Activated gamma-delta T cell treated with Interleukin-2 at 50 U/mL for 16 hours (primary cell): ENCODE measurements around the gene MEN1.
A peak's percentile ranks its signal among the peaks of the same experiment; 100 is the strongest.

Experiments used
- DNase-seq: peaks from one replicate; pipeline ENCODE4 v3.0.0-alpha.2; 2020

Gene MEN1

DNA sequence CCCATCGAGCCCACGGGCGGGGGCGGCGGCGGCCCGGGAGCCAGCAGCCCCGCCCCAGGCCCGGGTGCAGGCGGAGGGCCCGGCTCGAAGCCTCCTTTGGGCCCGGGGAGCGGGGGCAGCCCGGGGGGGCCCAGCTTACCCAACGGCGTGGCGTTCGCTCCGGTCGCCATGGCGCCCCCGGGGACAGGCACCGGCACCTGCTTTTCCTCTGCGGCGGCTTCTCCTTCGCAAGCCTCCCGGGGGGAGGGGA, 32.2 kb downstream of the MEN1 start:
- no peak for DNase-seq

DNA sequence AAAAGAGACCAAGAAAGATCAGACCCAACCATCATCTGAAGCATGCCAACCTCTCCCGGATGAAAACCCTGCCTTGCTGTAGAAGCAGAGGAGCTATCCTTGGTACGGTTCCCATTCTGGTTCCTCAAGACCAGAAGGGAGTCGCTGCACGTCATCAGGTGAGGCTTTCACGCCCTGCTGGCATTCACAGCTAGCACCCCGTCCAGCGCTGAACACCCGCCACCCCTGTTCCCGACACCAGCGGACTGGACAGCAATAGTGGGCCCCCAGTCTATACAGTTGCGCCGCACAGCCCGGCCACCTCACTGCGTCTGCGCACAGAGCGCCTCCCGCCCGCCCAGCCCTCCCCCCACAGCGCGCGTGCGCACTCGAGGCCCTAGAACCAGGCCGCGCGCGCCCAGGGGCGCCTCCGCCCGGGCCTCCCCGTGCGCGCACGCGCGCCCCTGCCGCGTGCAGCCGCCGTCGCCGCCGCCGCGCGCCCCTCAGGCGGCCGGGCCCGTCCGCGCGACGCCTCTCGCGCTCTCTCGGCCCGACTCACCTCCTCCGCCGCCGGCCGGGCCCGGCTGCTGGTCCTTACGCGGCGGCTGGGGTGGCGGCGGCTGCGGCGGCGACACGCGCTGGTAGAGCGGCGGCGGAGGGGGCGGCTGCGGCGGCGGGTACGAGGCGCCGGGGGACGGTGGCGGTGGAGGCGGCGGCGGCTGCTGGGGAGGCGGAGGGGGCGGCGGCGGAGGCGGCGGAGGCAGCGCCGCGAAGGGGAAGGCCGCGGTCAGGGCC, 32.7 kb downstream of the MEN1 start:
- DNase-seq: peak; percentile 81

DNA sequence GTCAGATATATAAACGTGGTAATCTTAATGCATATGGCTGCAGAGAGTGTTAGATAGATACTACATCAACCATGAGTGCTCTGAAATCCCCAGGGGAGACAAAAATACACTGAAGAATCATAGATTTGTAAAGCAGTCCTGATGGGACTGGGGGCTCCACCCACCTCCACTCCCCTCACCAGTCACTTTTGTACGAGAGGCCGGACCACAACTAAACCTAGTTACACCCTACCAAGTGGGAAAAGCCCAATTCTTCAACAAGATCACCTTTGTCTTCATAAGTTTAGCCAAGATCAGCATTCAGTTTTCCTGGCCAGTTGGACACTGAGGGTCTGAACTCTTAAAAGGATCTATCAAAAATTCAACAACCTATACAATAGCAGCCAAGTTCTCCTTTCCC, 33.5 kb downstream of the MEN1 start:
- no peak for DNase-seq

GRCh38 chr11:64776425-64776824, 33.9 kb downstream of the MEN1 start:
- no peak for DNase-seq

- no peak for DNase-seq
Measured at GRCh38 chr11:64774144-64774543, 36.2 kb downstream of the MEN1 start.

- DNase-seq: no peak
Measured at GRCh38 chr11:64772303-64773018, 37.9 kb downstream of the MEN1 start.

- no peak for DNase-seq
Measured at GRCh38 chr11:64771861-64772260, 38.5 kb downstream of the MEN1 start.

DNA sequence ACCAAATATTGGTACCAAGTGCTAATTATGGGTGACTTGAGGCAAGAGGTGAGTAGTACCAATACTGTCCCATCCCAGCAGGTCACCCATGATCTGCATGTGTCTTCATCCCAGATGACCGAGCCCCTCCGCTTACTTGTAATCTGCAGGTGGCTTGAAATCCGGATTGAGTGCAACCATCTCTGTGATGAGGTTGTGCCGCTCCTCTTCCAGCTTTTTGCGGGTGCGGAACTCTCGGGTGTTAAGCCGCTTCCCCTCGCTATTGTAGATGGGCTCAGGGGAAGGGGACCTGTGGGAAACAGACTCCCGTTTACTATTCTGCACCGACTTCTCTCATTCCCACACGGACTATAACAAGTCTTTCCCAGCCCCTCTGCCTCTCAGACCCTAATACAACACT, 40.2 kb downstream of the MEN1 start:
- DNase-seq: no peak

DNA sequence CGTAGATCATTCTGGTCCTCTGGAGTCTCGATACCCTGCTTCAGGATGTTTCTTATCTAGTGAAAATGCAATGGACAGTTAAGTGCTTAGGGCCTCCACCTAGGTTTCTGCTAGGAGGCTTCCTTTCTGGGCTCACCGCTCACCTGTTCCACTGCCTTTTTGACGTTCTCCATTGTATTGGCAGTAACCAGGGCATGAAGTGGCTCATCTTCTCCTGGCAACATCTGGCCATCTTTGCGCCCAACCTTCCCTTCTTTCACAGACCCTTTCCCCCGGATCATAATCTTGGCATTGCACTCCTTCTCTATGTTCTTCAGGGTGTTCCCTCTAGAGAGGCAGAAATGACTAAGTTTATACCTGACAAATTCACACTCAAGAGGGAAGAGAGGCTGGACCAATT, 41.1 kb downstream of the MEN1 start:
- no peak for DNase-seq

- no peak for DNase-seq
Measured at GRCh38 chr11:64768300-64768694, 42.1 kb downstream of the MEN1 start.

- peak; percentile 91 for DNase-seq
Measured at GRCh38 chr11:64767344-64768299, 42.7 kb downstream of the MEN1 start.

GRCh38 chr11:64766881-64767280, 43.5 kb downstream of the MEN1 start:
- no peak for DNase-seq

DNA sequence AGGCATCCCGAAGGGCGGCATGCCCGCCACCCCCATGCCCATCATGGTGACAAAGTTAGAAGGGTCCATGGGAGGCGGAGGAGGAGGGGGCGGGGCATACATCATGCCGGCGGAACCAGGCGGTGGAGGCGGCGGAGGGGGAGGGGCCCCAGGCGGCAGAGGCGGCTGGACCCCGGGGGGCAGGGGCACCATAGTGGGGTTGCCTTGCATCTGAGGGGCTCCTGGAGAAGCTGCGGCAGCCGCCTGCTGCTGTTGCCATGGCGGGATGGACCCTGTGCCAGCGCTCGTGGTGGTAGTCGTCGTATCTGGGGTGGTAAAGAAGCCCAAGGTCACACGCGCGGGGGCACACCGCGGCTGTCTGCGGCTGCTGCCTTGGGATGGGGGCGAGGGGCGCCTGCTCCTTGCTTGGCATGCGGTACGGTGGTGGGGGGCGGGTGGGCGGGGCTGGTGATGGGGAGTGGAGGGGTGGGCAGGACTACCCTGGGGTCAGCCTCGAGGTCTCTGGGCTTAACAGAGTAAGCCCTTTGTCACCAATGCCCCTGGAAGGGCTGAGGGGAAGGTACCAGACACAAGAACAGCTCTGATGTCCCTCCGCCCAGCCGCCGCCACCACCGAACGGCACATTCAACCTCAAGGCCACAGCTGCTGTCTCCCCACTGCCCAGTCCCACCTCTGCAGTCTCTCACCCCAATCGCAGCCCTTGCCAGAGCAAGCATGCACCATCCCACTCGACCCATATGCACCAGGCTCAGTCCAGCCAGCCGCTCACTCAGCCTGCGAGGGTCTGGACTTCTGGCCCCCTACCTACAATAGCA, 44.3 kb downstream of the MEN1 start:
- peak; percentile 8 for DNase-seq

DNA sequence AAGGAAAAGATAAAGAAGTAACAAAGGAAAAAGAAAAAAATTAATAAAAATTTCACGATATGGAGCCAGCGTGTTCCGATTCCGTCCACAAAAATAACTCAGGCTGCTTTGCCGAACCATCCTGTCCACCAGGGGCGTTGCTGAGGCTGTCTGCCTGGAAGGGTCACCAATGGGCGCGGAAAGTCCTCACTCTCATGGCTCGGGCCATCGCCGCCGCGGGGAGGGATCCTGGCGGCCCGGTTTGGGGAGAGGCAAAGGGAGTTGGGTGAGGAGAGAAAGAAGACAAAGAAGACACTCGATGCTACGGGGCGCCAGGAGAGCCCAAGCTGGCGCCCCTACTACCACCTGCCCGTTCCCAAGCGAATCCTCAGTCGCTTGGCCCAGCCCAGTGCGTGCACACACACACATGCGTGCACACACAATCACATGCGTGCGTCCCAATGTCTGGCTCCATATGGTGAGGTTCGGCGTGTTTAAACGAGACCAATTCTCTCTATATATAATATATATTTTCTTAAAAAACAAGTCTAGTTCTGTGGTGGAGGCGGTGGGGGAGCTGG, 45.0 kb downstream of the MEN1 start:
- peak; percentile 2 for DNase-seq

DNA sequence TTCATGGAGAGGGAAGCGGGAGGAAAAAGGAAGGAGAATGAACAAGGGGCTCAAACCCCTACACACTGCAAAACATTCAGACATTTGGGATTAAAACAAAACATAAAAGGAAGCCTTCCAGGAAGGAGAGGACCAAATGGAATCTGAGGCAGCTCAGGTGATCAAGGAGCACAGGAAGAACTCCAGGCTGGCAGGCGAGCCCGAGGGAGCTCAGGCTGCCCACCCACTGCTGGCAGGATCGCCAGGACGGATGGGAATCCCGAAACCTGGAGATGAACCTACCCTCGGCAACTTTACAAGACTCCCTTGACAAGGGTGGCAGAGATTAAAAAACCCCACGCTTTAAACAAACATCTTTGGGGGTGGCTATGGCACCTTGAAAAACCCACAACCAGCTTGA, 45.6 kb downstream of the MEN1 start:
- no peak for DNase-seq

GRCh38 chr11:64764040-64764611, 46.2 kb downstream of the MEN1 start:
- DNase-seq: peak; percentile 79

- DNase-seq: no peak
Measured at GRCh38 chr11:64763526-64764039, 46.8 kb downstream of the MEN1 start.

DNA sequence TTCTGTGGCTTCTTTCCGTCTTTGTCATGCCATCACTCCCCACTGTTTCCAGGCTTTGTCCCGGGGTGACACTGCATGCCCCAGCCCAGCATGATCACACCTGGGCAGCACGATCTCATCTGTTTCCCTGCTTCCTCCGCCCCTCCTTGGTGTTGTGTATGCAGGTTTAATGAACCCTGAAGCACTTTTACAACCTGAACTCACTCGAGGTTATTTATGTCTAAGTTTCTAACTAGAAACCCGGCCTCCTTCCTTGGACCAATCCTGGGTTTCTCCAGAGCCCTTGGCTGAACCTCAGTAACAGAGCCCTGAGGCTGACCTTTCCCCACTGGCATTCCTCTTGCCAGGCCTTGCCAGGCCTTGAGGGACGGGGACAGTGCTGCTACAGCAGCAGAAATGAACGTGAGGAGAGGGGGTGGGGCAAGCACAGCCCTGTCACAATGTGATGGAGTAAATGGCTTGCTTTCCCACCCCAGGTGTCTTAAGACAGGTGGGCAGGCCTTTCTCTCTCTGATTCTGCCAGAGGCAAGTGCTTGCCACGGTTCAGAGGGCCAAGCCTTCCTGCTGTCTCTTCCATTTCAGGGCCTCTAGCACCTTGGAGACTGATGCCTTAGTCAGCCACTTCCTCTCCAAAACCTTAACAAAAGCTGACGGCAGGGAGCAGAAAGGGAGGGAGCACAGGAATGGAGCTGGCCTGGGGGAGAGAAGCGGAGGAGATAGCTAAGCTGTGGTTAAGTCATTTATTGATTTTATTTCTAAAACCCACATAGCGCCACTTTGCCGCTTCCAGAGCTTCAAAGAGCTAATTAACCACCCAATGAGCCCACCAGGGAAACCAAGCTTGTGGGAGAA, 47.5 kb downstream of the MEN1 start:
- no peak for DNase-seq

DNA sequence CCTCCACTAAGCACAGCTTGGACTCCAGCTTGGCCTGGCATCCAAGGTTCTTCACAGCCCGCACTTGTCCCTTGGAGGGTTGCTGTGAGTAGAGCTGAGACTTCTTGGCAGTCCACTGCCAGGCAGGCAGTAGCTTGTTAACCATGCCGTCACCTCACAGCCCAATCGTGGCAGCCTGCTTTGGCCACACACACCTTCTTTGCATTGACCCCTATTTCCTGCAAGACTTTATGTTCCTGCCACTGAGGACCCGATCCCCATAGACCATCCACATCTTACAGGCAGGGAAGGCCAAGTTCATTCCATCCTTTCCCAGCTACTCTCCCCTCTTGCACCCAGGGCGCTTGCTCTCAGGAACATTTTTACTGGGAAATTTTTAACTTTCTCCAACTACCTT, 48.1 kb downstream of the MEN1 start:
- no peak for DNase-seq

- DNase-seq: no peak
Measured at GRCh38 chr11:64760759-64761420, 49.5 kb downstream of the MEN1 start.
